Kidney (tissue), 14 donors: Measurements from ENCODE around the gene COA1. TPM values are rescaled to one million over a fixed set of nuclear protein-coding genes. Genes with fewer than 3 reads are reported as not detected.

Source experiments
- DNase-seq, 5 donors: peaks; one replicate each; pipeline ENCODE4 v3.0.0-alpha.2; 2013 to 2020
- FAIRE-seq: peaks from 2 replicates; lab custom pipeline; 2012; peaks lifted over from hg19 to GRCh38; lab: Jason Lieb, UNC
- H3K27ac ChIP-seq, 2 donors: one replicate each; pipeline ENCODE4 v1.7.0; 2013; ENCODE audit warnings: low read depth in 2 of 2, low read length in 2 of 2, inconsistent platforms in 1 of 2
- H3K27me3 ChIP-seq: one replicate; pipeline ENCODE4 v1.7.1; 2013; ENCODE audit warnings: low read length, inconsistent platforms; ENCODE audit not compliant: control insufficient read depth, insufficient read depth
- H3K36me3 ChIP-seq, 3 donors: one replicate each; pipeline versions ENCODE4 v1.7.0 to v1.7.1; 2013; ENCODE audit warnings: low read length in 3 of 3, control low read depth in 1 of 3, inconsistent platforms in 1 of 3; ENCODE audit not compliant: insufficient read depth in 3 of 3, control insufficient read depth in 2 of 3
- H3K4me1 ChIP-seq, 3 donors: one replicate each; pipeline versions ENCODE4 v1.7.0 to v1.7.1; 2013; ENCODE audit warnings: low read length in 3 of 3, inconsistent platforms in 1 of 3, low read depth in 1 of 3; ENCODE audit not compliant: control insufficient read depth in 2 of 3, insufficient read depth in 2 of 3
- H3K4me3 ChIP-seq, 3 donors: one replicate each; pipeline versions ENCODE4 v1.7.0 to v1.8.1; 2013; ENCODE audit warnings: low read length in 3 of 3, control low read depth in 1 of 3, inconsistent platforms in 1 of 3
- H3K9ac ChIP-seq, 3 donors: one replicate each; pipeline versions ENCODE4 v1.7.0 to v1.7.1; 2013; ENCODE audit warnings: low read length in 3 of 3, control low read depth in 1 of 3, inconsistent platforms in 1 of 3
- H3K9me3 ChIP-seq, 3 donors: one replicate each; pipeline versions ENCODE4 v1.7.0 to v1.7.1; 2013; ENCODE audit warnings: low read length in 3 of 3, control low read depth in 1 of 3, inconsistent platforms in 1 of 3; ENCODE audit not compliant: control insufficient read depth in 2 of 3, insufficient read depth in 1 of 3
- CTCF ChIP-seq: IDR thresholded peaks from 3 replicates; pipeline ENCODE4 v1.5.1; 2012; ENCODE audit warnings: mild to moderate bottlenecking, moderate library complexity, borderline replicate concordance; ENCODE audit not compliant: insufficient read depth; ENCODE audit errors: extremely low read depth
- intact Hi-C: fragments of 100-400 bp; cut with DNase I; formaldehyde crosslinking; loops from one replicate; pipeline ENCODE4 v1.11.1; 2022
- polyA plus RNA-seq: library from polyadenylated mRNA; stranded (reverse); fragments of 350-450 nt; fragmentation: Illumina TruSeq; extraction: RNeasy Lipid Tissue Mini Kit (QIAGEN cat#74804); gene quantifications from one replicate; pipeline ENCODE4 v1.2.3, GENCODE V29; 2014; ENCODE audit warnings: low read depth, low replicate concordance; ENCODE audit not compliant: insufficient read depth
- total RNA-seq: library from RNA; stranded (reverse); fragmentation: NEBNext Ultra II Directional; extraction: Animal tissue kit (Norgen Biotek cat#: 25700); gene quantifications from one replicate; pipeline ENCODE4 v1.2.1, GENCODE V29; 2021
- donor health status: control.
- donor health status: control.
- donor health status: control.
- donor health status: control.
- donor health status: control.
- donor health status: DM: yes; HTN: yes; CAD: no.
- donor health status: Normal renal cell carcinoma (clear cell type).

The COA1 gene
- total and polyA plus RNA-seq, 2 donors from 2014 or later = 49.6 to 58.9 TPM

GRCh38 chr7:43727494-43727893 lies 1.8 kb downstream of the COA1 start:
- Histone ChIP-seq H3K9me3 (no peaks in the 10 kb centered on the region), H3K9ac (no peak overlapping the region), H3K36me3 (no peaks in the 10 kb centered on the region), H3K4me3 (no peak overlapping the region), H3K4me1 (peaks cover 0 to 4% (median 2%) of the 10 kb centered on the region in 3 donors), H3K27me3 (no peaks in the 10 kb centered on the region), H3K27ac (no peak overlapping the region)
- DNase-seq = no peak
- no peak for FAIRE-seq
- intact Hi-C loops = no loop called here
- no peak for TF ChIP-seq CTCF

GRCh38 chr7:43727003-43727402 lies 2.3 kb downstream of the COA1 start:
- no peak for TF ChIP-seq CTCF
- intact Hi-C loops = no loop called here
- Histone ChIP-seq H3K4me1 (peaks cover 0 to 4% (median 2%) of the 10 kb centered on the region in 3 donors), H3K9ac (no peak overlapping the region), H3K9me3 (no peaks in the 10 kb centered on the region), H3K27ac (no peak overlapping the region), H3K36me3 (no peaks in the 10 kb centered on the region), H3K27me3 (no peaks in the 10 kb centered on the region), H3K4me3 (no peak overlapping the region)
- FAIRE-seq (no peak), DNase-seq (no peak)

- Histone ChIP-seq H3K9me3 (no peaks in the 10 kb centered on the region), H3K4me3 (no peak overlapping the region), H3K9ac (no peak overlapping the region), H3K4me1 (peaks cover 0 to 4% (median 2%) of the 10 kb centered on the region in 3 donors), H3K27ac (no peak overlapping the region), H3K27me3 (no peaks in the 10 kb centered on the region), H3K36me3 (no peaks in the 10 kb centered on the region)
- intact Hi-C loops = no loop called here
- DNase-seq (no peak), FAIRE-seq (no peak)
- no peak for TF ChIP-seq CTCF
Measured at GRCh38 chr7:43726466-43726865, 2.9 kb downstream of the COA1 start.

GRCh38 chr7:43725251-43725650 lies 4.1 kb downstream of the COA1 start:
- H3K27ac ChIP-seq = no peak overlapping the region

More at GRCh38 chr7:43725251-43725650, 4.1 kb downstream of the COA1 start:
- H3K9me3 ChIP-seq = no peaks in the 10 kb centered on the region
- DNase-seq (no peak), FAIRE-seq (no peak)
- peaks cover 0 to 4% (median 2%) of the 10 kb centered on the region in 3 donors for H3K4me1 ChIP-seq
- H3K4me3 ChIP-seq = no peak overlapping the region
- intact Hi-C loops = no loop called here
- no peak for TF ChIP-seq CTCF
- H3K9ac ChIP-seq = no peak overlapping the region
- no peaks in the 10 kb centered on the region for H3K27me3 ChIP-seq
- no peaks in the 10 kb centered on the region for H3K36me3 ChIP-seq
